ENCODE measurements around the gene HUS1B. TPM values are rescaled to one million over a fixed set of nuclear protein-coding genes. Genes with fewer than 3 reads are reported as not detected.

The HUS1B gene
- total RNA-seq, 1 donor from 2014 or later: 0.67 TPM

- H3K27me3 Mint-ChIP-seq: no peaks in the 10 kb centered on the region
- peak overlapping the region; percentile 86 for H3K27ac Mint-ChIP-seq
- H3K4me1 Mint-ChIP-seq (ENCODE audit: low read depth): no peaks in the 10 kb centered on the region
- no peak for TF ChIP-seq CTCF (IDR thresholded peaks at IDR 0.05; ENCODE audit: unreplicated experiment)
- H3K36me3 Mint-ChIP-seq (ENCODE audit: insufficient read depth): peaks cover 12% of the 10 kb centered on the region
- no peak for DNase-seq (ENCODE audit: low spot score, unreplicated experiment)
- no peak overlapping the region for H3K4me3 Mint-ChIP-seq (ENCODE audit: low read depth)
- H3K9me3 Mint-ChIP-seq (ENCODE audit: low read depth): peaks cover 19% of the 10 kb centered on the region
Observed at GRCh38 chr6:659716-660581, 3.0 kb upstream of the HUS1B start.

GRCh38 chr6:658244-658643 lies 1.3 kb upstream of the HUS1B start:
- Mint-ChIP-seq H3K4me1 (ENCODE audit: low read depth) (no peaks in the 10 kb centered on the region), H3K9me3 (ENCODE audit: low read depth) (peaks cover 12% of the 10 kb centered on the region), H3K27me3 (no peaks in the 10 kb centered on the region), H3K36me3 (ENCODE audit: insufficient read depth) (peaks cover 8% of the 10 kb centered on the region), H3K27ac (no peak overlapping the region), H3K4me3 (ENCODE audit: low read depth) (no peak overlapping the region)
- DNase-seq (ENCODE audit: low spot score, unreplicated experiment): no peak
- TF ChIP-seq CTCF (IDR thresholded peaks at IDR 0.05; ENCODE audit: unreplicated experiment): no peak

- Mint-ChIP-seq H3K27me3 (no peaks in the 10 kb centered on the region), H3K27ac (no peak overlapping the region), H3K9me3 (ENCODE audit: low read depth) (peaks cover 8% of the 10 kb centered on the region), H3K4me3 (ENCODE audit: low read depth) (no peak overlapping the region), H3K36me3 (ENCODE audit: insufficient read depth) (peaks cover 8% of the 10 kb centered on the region), H3K4me1 (ENCODE audit: low read depth) (no peaks in the 10 kb centered on the region)
- DNase-seq (ENCODE audit: low spot score, unreplicated experiment): no peak
- TF ChIP-seq CTCF (IDR thresholded peaks at IDR 0.05; ENCODE audit: unreplicated experiment): no peak
Observed at GRCh38 chr6:657743-658142, 843 bp upstream of the HUS1B start.

GRCh38 chr6:654136-654535 lies 2.8 kb downstream of the HUS1B start:
- no peak for DNase-seq (ENCODE audit: low spot score, unreplicated experiment)
- H3K27me3 Mint-ChIP-seq: no peaks in the 10 kb centered on the region
- H3K4me3 Mint-ChIP-seq (ENCODE audit: low read depth): no peak overlapping the region
- H3K27ac Mint-ChIP-seq: no peak overlapping the region
- H3K9me3 Mint-ChIP-seq (ENCODE audit: low read depth): peaks cover 5% of the 10 kb centered on the region
- TF ChIP-seq CTCF (IDR thresholded peaks at IDR 0.05; ENCODE audit: unreplicated experiment): no peak
- H3K36me3 Mint-ChIP-seq (ENCODE audit: insufficient read depth): peaks cover 8% of the 10 kb centered on the region
- H3K4me1 Mint-ChIP-seq (ENCODE audit: low read depth): no peaks in the 10 kb centered on the region

GRCh38 chr6:652865-653264 lies 4.0 kb downstream of the HUS1B start:
- no peak overlapping the region for H3K4me3 Mint-ChIP-seq (ENCODE audit: low read depth)
- no peaks in the 10 kb centered on the region for H3K4me1 Mint-ChIP-seq (ENCODE audit: low read depth)
- H3K27me3 Mint-ChIP-seq: no peaks in the 10 kb centered on the region
- H3K36me3 Mint-ChIP-seq (ENCODE audit: insufficient read depth): peaks cover 8% of the 10 kb centered on the region
- no peak for TF ChIP-seq CTCF (IDR thresholded peaks at IDR 0.05; ENCODE audit: unreplicated experiment)
- H3K27ac Mint-ChIP-seq: no peak overlapping the region
- DNase-seq (ENCODE audit: low spot score, unreplicated experiment): no peak
- H3K9me3 Mint-ChIP-seq (ENCODE audit: low read depth): peaks cover 5% of the 10 kb centered on the region

Measured in progenitor cell of endocrine pancreas (in vitro differentiated cells).